Activated CD8-positive, alpha-beta memory T cell treated with anti-CD3 and anti-CD28 coated beads, Interleukin-2, amount 10 ng/mL, durations not matched to agents 7 days and 5 days (primary cell): Measurements from ENCODE around the gene DUSP8. TPM values are rescaled to one million over a fixed set of nuclear protein-coding genes. Genes with fewer than 3 reads are reported as not detected.
A peak's percentile ranks its signal among the peaks of the same experiment; 100 is the strongest.
"Not testable (repeated sequence)": the region's sequence is repeated elsewhere in the genome, so short reads cannot be mapped to it uniquely, and the experiment has no call there.

ENCODE experiments used
- ATAC-seq: fragments of 150-1000 bp; cut with Tn5 transposase; one replicate; pipeline ENCODE4 v1.10.0; 2021; ENCODE audit warnings: moderate library complexity
- CTCF ChIA-PET: fragments of 350-600 bp; sonication (Branson Sonifier 250); formaldehyde crosslinking; loops from one replicate; lab custom pipeline; 2021; ENCODE audit warnings: antibody characterized with exemption; lab: Charles Lee
- DNase-seq: peaks from one replicate; pipeline ENCODE4 v3.0.0-alpha.2; 2020
- H3K27ac Mint-ChIP-seq: one replicate; pipeline ENCODE4 v1.8.0; 2021; ENCODE audit warnings: mild to moderate bottlenecking, mixed read lengths
- H3K27me3 Mint-ChIP-seq: one replicate; pipeline ENCODE4 v1.8.0; 2021; ENCODE audit warnings: mixed read lengths
- H3K36me3 Mint-ChIP-seq: one replicate; pipeline ENCODE4 v1.8.0; 2021; ENCODE audit warnings: mild to moderate bottlenecking, mixed read lengths
- H3K4me1 Mint-ChIP-seq: one replicate; pipeline ENCODE4 v1.8.0; 2021; ENCODE audit warnings: mixed read lengths
- H3K4me3 Mint-ChIP-seq: one replicate; pipeline ENCODE4 v1.8.0; 2021; ENCODE audit warnings: mild to moderate bottlenecking, moderate library complexity, mixed read lengths
- H3K9me3 Mint-ChIP-seq: one replicate; pipeline ENCODE4 v1.8.0; 2022; ENCODE audit warnings: low read depth, mixed read lengths
- total RNA-seq, 2 experiments: library from RNA; stranded (reverse); gene quantifications; one replicate each; pipeline ENCODE4 v1.2.3, GENCODE V29; 2021

DUSP8 gene
- total RNA-seq, 2 experiments from 2014 or later, result 0.50 to 1.1 TPM

DNA sequence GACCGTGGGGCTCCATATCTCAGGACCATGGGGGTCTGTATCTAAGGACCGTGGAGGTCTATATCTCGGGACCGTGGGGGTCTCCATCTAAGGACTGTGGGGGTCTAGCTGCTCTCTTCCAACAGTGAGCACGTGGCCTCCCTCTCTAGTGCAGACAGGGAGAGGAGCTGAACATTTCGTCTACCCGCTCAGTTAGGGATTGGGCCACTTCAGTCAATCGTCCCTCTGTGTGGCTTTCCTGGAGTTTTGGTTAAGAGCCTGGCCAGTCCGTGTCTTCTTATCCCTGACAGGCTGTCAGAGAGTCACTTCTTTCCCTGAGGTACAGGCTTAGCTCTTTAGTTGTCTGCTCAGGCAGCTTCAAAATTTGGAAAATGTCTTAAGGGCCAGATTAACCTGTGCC is 9.9 kb upstream of the DUSP8 start:
- Mint-ChIP-seq H3K9me3 (no peaks in the 10 kb centered on the region), H3K36me3 (no peaks in the 10 kb centered on the region), H3K27ac (no peak overlapping the region), H3K27me3 (peaks cover 10% of the 10 kb centered on the region), H3K4me1 (no peaks in the 10 kb centered on the region), H3K4me3 (no peak overlapping the region)
- CTCF ChIA-PET, result no interaction called here
- no peak for DNase-seq
- no peak for ATAC-seq

DNA sequence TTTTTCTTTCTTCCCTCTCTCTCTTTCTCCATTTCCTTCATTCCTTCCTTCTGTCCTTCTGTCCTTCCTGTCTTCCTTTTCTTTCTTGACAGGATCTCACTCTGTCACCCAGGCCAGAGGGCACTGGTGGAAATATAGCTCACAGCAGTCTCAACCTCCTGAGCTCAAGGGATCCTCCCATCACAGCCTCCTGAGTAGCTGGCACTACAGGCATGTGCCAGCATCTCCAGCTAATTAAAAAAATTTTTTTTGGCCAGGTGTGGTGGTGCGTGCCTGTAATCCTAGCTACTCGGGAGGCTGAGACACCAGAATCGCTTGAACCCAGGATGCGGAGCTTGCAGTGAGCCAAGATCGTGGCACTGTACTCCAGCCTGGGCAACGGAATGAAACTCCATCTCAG is 4.8 kb upstream of the DUSP8 start:
- no peak overlapping the region for H3K27ac Mint-ChIP-seq
- CTCF ChIA-PET, result interaction anchor here (1.8 to 4.6 kb wide), 3 partner anchors 12 to 30 kb away, joined by 8 to 47 read pairs (median 35); no protein-coding TSS in a partner anchor

DNA sequence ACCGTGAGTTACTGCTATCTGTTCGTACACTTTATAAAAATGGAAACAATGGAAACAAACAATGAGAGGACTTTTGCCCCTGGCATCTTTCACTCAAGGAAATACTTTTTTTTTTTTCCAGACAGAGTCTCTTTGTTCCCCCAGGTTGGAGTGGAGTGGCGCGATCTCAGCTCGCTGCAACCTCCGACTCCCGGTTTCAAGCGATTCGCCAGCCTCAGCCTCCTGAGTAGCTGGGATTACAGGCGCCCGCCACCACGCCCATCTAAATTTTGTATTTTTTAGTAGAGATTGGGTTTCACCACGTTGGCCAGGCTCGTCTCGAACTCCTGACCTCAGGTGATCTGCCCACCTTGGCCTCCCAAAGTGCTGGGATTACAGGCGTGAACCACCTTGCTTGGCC is 3.7 kb upstream of the DUSP8 start:
- CTCF ChIA-PET, result interaction anchor here (1.1 to 4.6 kb wide), 9 partner anchors 13 to 728 kb away, joined by 3 to 64 read pairs (median 13); no protein-coding TSS in a partner anchor
- H3K36me3 Mint-ChIP-seq, H3K9me3 Mint-ChIP-seq, H3K4me1 Mint-ChIP-seq, ATAC-seq, H3K27ac Mint-ChIP-seq, DNase-seq, H3K4me3 Mint-ChIP-seq: not testable (repeated sequence)
- peaks cover 20% of the 10 kb centered on the region for H3K27me3 Mint-ChIP-seq

More for the DNA sequence above, 4.8 kb upstream of the DUSP8 start:
- H3K36me3 Mint-ChIP-seq, result no peaks in the 10 kb centered on the region
- no peak for DNase-seq
- peaks cover 19% of the 10 kb centered on the region for H3K27me3 Mint-ChIP-seq
- no peak for ATAC-seq
- no peaks in the 10 kb centered on the region for H3K9me3 Mint-ChIP-seq
- H3K4me3 Mint-ChIP-seq, result no peak overlapping the region
- peaks cover 4% of the 10 kb centered on the region for H3K4me1 Mint-ChIP-seq

DNA sequence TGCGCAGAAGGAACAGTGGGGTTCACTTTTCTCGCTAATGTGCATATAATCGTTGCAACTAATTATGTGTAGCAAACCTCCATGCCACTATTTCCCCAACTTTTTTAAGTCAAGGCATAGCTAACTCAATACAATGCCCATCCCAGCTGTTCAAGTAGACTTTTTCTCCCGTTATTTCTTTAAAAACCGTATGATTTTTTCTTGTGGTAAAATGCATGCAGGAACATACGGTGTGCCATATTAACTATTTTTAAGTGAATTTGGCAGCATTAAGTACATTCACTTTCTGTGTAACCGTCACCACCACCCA is 2.8 kb upstream of the DUSP8 start:
- no peak for DNase-seq
- no peaks in the 10 kb centered on the region for H3K9me3 Mint-ChIP-seq
- H3K27ac Mint-ChIP-seq, result no peak overlapping the region
- H3K36me3 Mint-ChIP-seq, result no peaks in the 10 kb centered on the region
- no peak overlapping the region for H3K4me3 Mint-ChIP-seq
- CTCF ChIA-PET, result interaction anchor here (0.6 to 4.6 kb wide), 48 partner anchors 10 to 727 kb away, joined by 3 to 64 read pairs (median 4); partner anchors contain the start of genes BRSK2, KRTAP5-2, KRTAP5-5 and TOLLIP
- H3K4me1 Mint-ChIP-seq, result peaks cover 4% of the 10 kb centered on the region
- no peak for ATAC-seq
- H3K27me3 Mint-ChIP-seq, result peaks cover 27% of the 10 kb centered on the region

DNA sequence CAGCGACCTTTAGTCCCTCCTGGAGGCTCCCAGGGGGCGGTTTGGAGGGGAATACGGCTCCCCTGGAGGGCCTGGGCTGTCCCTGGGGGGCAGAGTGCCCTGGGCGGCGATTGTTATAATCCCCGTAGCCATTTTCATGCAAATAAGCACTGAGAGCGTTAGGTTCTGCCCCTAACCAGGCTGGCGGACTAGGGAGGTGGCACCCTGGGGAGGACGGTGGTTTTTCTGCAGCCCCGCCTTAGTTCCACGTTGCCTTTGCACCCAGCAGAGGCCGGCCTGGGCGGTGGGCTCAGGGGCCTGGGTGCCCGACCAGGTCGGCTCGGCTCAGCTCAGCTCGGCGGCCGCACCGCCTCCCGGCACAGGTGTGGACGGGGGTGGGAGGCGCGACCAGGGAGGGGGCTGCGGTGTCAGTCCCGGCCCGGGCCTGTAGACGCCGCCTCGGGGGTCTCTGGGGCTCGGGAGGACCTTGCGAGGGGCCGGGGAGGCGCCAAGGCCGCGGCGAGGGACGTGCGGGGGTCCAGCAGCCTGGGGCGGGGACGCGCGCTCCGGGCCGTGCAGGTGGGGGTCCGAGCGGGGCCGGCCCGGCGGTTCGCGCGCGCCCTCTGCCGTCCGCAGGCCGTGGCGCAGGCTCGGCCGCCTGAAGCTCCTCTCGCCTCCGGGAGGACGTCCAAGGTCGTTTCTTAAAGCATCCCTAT is 2.3 kb upstream of the DUSP8 start:
- H3K4me1 Mint-ChIP-seq, result peaks cover 4% of the 10 kb centered on the region
- peaks cover 27% of the 10 kb centered on the region for H3K27me3 Mint-ChIP-seq
- DNase-seq, result peak; percentile 61
- no peak overlapping the region for H3K4me3 Mint-ChIP-seq
- CTCF ChIA-PET, result interaction anchor here (0.6 to 4.6 kb wide), 49 partner anchors 10 to 727 kb away, joined by 3 to 64 read pairs (median 4); partner anchors contain the start of genes BRSK2, KRTAP5-2, KRTAP5-5 and TOLLIP
- no peaks in the 10 kb centered on the region for H3K9me3 Mint-ChIP-seq
- H3K36me3 Mint-ChIP-seq, result no peaks in the 10 kb centered on the region
- no peak overlapping the region for H3K27ac Mint-ChIP-seq
- ATAC-seq, result peak; percentile 57

- ATAC-seq (no peak), DNase-seq (no peak)
- H3K27ac Mint-ChIP-seq, result no peak overlapping the region
- CTCF ChIA-PET, result interaction anchor here (0.6 to 4.6 kb wide), 16 partner anchors 9 to 726 kb away, joined by 3 to 64 read pairs (median 7); no protein-coding TSS in a partner anchor
- no peaks in the 10 kb centered on the region for H3K36me3 Mint-ChIP-seq
- peaks cover 27% of the 10 kb centered on the region for H3K27me3 Mint-ChIP-seq
- H3K4me3 Mint-ChIP-seq, result no peak overlapping the region
- H3K4me1 Mint-ChIP-seq, result peaks cover 4% of the 10 kb centered on the region
- H3K9me3 Mint-ChIP-seq, result no peaks in the 10 kb centered on the region
Measured at GRCh38 chr11:1573903-1574237, 1.8 kb upstream of the DUSP8 start.

DNA sequence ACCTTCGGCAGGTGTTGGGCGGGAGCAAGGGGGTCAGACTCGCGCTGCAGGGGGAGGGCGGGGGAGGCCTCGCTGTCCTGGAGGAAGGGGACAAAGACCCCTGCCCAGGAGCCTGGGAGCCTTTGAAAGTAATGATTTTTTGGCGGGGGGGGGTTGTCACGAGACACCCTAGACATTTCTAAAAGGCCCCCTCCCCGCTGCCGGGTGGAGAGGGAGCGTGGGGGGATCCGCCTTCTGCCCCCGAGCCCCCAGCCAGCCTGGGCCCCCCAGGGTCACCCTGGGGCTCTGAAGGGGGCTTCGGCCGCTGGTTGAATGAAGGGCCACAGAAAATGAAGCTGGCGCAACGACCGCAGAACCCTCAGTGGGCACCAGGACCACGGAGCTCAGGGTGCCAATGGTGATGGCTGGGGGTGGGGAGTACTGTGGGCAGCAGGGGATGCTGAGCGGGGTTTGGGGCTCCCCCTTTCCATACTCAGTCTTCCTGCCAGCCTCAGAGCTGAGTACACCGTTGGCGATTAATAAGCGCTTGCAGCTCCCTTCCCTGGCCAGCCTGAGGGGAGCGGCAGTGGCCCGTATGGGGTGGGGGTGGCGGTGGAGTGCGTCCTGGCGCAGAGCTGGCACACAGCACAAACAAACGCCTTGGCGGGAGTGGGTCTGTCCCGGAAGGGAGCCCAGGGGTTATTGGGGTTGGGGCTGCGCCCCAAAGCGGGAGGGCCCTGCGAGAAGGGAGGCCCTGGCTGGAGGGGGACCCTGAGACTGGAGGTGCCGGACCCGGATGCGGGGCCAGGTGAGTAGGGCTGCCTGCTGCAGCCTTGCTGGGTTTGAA is 1.2 kb upstream of the DUSP8 start:
- no peaks in the 10 kb centered on the region for H3K9me3 Mint-ChIP-seq
- H3K4me1 Mint-ChIP-seq, result peaks cover 6% of the 10 kb centered on the region
- no peaks in the 10 kb centered on the region for H3K36me3 Mint-ChIP-seq
- no peak overlapping the region for H3K4me3 Mint-ChIP-seq
- CTCF ChIA-PET, result interaction anchor here (0.6 to 4.6 kb wide), 13 partner anchors 9 to 726 kb away, joined by 3 to 64 read pairs (median 11); no protein-coding TSS in a partner anchor
- DNase-seq, result no peak
- H3K27ac Mint-ChIP-seq, result no peak overlapping the region
- H3K27me3 Mint-ChIP-seq, result peaks cover 27% of the 10 kb centered on the region
- no peak for ATAC-seq

DNA sequence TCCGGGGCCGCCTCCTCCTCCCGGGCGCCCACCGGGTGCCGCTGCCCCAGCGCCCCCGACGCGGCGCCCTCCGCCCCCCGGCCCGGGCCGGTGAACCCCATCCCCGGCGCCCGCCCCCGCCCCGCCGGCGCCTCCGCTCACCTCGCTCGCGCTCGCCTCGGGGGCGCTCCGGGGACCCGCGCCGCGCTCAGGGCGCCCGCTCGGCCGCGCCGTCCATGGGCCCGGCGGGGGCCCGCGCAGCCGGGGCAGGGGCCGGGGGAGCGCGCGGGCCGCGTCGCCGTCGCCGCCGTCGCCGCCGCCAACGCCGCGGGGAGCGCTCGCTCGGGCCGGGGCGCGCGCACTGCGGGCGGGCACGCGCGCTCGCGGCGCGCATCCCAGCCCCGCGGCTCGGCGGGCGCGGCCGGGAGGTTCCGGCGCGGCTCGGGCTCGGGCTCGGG is 293 bp downstream of the DUSP8 start:
- H3K9me3 Mint-ChIP-seq, result no peaks in the 10 kb centered on the region
- CTCF ChIA-PET, result interaction anchor here (1.3 kb wide), 1 partner anchor 25 kb away, joined by 3 read pairs; no protein-coding TSS in a partner anchor

GRCh38 chr11:1570896-1571759 is 943 bp downstream of the DUSP8 start:
- H3K27me3 Mint-ChIP-seq, result peaks cover 27% of the 10 kb centered on the region
- CTCF ChIA-PET, result interaction anchor here (1.2 to 1.3 kb wide), 2 partner anchors 23 to 24 kb away, joined by 3 read pairs; no protein-coding TSS in a partner anchor
- H3K4me1 Mint-ChIP-seq, result peaks cover 8% of the 10 kb centered on the region
- no peak for DNase-seq
- no peak overlapping the region for H3K27ac Mint-ChIP-seq
- no peaks in the 10 kb centered on the region for H3K9me3 Mint-ChIP-seq
- no peaks in the 10 kb centered on the region for H3K36me3 Mint-ChIP-seq
- ATAC-seq, result no peak
- no peak overlapping the region for H3K4me3 Mint-ChIP-seq

More for the DNA sequence above, 293 bp downstream of the DUSP8 start:
- peaks cover 27% of the 10 kb centered on the region for H3K27me3 Mint-ChIP-seq
- H3K27ac Mint-ChIP-seq, result no peak overlapping the region
- no peaks in the 10 kb centered on the region for H3K36me3 Mint-ChIP-seq
- ATAC-seq (peak; percentile 21), DNase-seq (no peak)
- no peak overlapping the region for H3K4me3 Mint-ChIP-seq
- peaks cover 8% of the 10 kb centered on the region for H3K4me1 Mint-ChIP-seq

DNA sequence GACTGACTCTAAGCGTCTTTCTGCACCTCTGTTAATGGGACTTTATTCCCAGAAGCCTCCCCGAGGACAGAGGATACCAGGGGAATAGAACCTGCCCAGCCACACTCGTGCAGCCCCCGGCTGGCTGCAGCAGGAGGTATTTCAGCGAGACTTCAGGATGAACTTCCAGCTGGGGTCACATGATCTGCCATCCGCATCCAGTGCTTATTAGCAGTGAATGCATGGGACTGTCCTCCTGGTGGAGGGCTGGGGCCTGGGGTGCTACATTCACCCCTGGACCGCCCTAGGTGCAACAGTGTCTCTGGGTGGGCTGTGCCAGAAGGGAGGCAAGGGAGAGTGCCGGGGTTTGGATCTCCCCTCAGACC is 1.6 kb downstream of the DUSP8 start:
- no peak for DNase-seq
- ATAC-seq, result no peak
- peaks cover 8% of the 10 kb centered on the region for H3K4me1 Mint-ChIP-seq
- no peak overlapping the region for H3K27ac Mint-ChIP-seq
- no peaks in the 10 kb centered on the region for H3K36me3 Mint-ChIP-seq
- no peaks in the 10 kb centered on the region for H3K9me3 Mint-ChIP-seq
- peaks cover 24% of the 10 kb centered on the region for H3K27me3 Mint-ChIP-seq
- no peak overlapping the region for H3K4me3 Mint-ChIP-seq
- CTCF ChIA-PET, result interaction anchor here (1.2 kb wide), 2 partner anchors 22 to 24 kb away, joined by 3 to 6 read pairs; no protein-coding TSS in a partner anchor

GRCh38 chr11:1570001-1570453 is 2.0 kb downstream of the DUSP8 start:
- H3K4me1 Mint-ChIP-seq, result peaks cover 7% of the 10 kb centered on the region
- H3K36me3 Mint-ChIP-seq, result no peaks in the 10 kb centered on the region
- H3K4me3 Mint-ChIP-seq, result no peak overlapping the region
- DNase-seq (no peak), ATAC-seq (no peak)
- H3K27me3 Mint-ChIP-seq, result peaks cover 20% of the 10 kb centered on the region
- H3K9me3 Mint-ChIP-seq, result no peaks in the 10 kb centered on the region
- no peak overlapping the region for H3K27ac Mint-ChIP-seq
- CTCF ChIA-PET, result interaction anchor here (1.2 kb wide), 2 partner anchors 22 to 23 kb away, joined by 3 to 6 read pairs; no protein-coding TSS in a partner anchor

DNA sequence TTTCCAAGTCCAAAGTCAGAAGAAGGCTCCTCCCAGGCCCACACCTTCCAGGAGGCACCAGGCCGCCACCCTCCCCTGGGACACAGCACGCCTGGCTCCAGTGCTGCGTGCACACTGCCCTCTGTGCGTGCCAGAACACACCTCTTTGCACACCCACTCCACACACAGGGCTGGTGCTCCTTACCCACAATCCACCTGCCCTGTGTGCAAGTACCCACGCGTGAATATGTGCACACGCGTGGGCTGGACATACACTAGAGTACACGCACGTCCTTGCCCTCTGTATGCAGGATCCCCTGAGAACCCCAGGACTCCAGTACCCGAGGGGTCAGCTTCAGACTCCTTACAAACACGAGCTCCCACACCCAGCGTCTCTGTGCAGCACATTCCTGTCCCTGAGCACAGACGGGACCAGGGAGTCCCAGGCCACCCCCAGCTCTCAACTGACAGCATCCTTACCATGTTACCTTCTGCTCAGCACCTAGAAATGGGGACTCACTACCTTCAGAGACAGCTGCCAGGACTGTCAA is 2.8 kb downstream of the DUSP8 start:
- Mint-ChIP-seq H3K9me3 (no peaks in the 10 kb centered on the region), H3K4me3 (no peak overlapping the region), H3K27ac (no peak overlapping the region), H3K36me3 (no peaks in the 10 kb centered on the region), H3K4me1 (peaks cover 3% of the 10 kb centered on the region), H3K27me3 (peaks cover 16% of the 10 kb centered on the region)
- CTCF ChIA-PET, result interaction anchor here (1.2 kb wide), 1 partner anchor 22 kb away, joined by 6 read pairs; no protein-coding TSS in a partner anchor
- ATAC-seq, result no peak
- DNase-seq, result no peak
